Vagina (tissue), 2 donors: ENCODE data around the gene MNAT1.

Experiments
- POLR2A ChIP-seq, 2 donors: fragments of 450-650 bp; IDR thresholded peaks; one replicate each; pipeline ENCODE4 v1.6.1; 2017; ENCODE audit warnings: antibody characterized with exemption in 2 of 2, mild to moderate bottlenecking in 2 of 2, moderate library complexity in 2 of 2
- POLR2AphosphoS5 ChIP-seq, 2 donors: sonication (generic); formaldehyde crosslinking; IDR thresholded peaks; one replicate each; pipeline ENCODE4 v1.9.0; 2017; ENCODE audit warnings: antibody characterized with exemption in 2 of 2, mild to moderate bottlenecking in 2 of 2, low read depth in 1 of 2; ENCODE audit not compliant: insufficient read depth in 1 of 2
- TF ChIP-seq, protein P1 (sequence below), 3 experiments: fragments of 450-650 bp in 2 of 3; fragments of 200-600 bp in 1 of 3; sonication (generic) in 1 of 3; IDR thresholded peaks; one replicate each; pipeline ENCODE4 v1.5.1; 2017 to 2019; ENCODE audit warnings: antibody characterized with exemption in 3 of 3, mild to moderate bottlenecking in 2 of 3, moderate library complexity in 2 of 3

DNA sequence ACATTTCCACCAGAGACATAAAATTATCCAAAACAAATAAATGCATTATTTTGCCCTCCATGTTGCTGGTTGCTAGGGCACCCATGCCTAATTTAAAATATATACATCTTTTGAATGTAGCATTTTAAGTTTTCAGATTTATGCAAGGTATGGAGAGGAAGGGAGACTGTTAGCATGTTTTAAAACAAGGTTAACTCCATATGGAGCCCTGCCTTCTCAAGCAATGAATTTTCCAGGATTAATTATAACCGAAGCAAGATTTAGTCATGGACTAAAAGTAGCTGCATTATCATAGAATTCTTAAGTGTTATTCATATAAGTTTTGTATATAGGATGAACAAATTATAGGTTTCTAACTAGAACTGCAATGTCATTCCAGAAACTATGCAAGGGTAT lies 209.1 kb downstream of the MNAT1 start:
- TF ChIP-seq POLR2A (IDR thresholded peaks at IDR 0.05): no peak
- TF ChIP-seq, protein P1, sequence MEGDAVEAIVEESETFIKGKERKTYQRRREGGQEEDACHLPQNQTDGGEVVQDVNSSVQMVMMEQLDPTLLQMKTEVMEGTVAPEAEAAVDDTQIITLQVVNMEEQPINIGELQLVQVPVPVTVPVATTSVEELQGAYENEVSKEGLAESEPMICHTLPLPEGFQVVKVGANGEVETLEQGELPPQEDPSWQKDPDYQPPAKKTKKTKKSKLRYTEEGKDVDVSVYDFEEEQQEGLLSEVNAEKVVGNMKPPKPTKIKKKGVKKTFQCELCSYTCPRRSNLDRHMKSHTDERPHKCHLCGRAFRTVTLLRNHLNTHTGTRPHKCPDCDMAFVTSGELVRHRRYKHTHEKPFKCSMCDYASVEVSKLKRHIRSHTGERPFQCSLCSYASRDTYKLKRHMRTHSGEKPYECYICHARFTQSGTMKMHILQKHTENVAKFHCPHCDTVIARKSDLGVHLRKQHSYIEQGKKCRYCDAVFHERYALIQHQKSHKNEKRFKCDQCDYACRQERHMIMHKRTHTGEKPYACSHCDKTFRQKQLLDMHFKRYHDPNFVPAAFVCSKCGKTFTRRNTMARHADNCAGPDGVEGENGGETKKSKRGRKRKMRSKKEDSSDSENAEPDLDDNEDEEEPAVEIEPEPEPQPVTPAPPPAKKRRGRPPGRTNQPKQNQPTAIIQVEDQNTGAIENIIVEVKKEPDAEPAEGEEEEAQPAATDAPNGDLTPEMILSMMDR (IDR thresholded peaks at IDR 0.05): no peak
- TF ChIP-seq POLR2AphosphoS5 (IDR thresholded peaks at IDR 0.05; ENCODE audit: insufficient read depth in 1 of 2, low read depth in 1 of 2): no peak
